HG03025 (cell line): ENCODE results near the gene MTMR3.

Experiments
- ATAC-seq: cut with Tn5 transposase; IDR thresholded peaks from one replicate; pipeline ENCODE4 v1.9.1; 2021; ENCODE audit warnings: mild to moderate bottlenecking, moderate library complexity; ENCODE audit not compliant: unreplicated experiment, low FRiP score

The MTMR3 gene

DNA sequence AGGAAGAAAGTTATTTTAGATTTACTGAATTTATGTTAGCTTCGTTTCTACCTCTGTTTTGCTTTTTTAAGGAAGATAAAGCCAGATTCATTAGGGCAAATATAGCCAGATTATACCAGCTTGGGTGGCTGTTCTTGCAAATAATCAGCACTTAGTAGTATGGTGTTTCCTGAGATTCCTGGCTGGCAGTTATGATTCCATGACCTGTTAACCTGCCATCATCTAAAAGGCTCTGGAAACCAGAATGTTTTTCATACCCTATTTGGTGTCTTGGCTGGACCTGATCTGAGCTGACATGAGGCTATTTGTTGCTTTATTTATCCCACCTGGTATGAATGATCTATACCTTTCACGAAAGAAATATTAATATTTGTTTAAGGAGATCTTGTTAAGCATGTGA is 114.5 kb downstream of the MTMR3 start:
- ATAC-seq, result no peak

DNA sequence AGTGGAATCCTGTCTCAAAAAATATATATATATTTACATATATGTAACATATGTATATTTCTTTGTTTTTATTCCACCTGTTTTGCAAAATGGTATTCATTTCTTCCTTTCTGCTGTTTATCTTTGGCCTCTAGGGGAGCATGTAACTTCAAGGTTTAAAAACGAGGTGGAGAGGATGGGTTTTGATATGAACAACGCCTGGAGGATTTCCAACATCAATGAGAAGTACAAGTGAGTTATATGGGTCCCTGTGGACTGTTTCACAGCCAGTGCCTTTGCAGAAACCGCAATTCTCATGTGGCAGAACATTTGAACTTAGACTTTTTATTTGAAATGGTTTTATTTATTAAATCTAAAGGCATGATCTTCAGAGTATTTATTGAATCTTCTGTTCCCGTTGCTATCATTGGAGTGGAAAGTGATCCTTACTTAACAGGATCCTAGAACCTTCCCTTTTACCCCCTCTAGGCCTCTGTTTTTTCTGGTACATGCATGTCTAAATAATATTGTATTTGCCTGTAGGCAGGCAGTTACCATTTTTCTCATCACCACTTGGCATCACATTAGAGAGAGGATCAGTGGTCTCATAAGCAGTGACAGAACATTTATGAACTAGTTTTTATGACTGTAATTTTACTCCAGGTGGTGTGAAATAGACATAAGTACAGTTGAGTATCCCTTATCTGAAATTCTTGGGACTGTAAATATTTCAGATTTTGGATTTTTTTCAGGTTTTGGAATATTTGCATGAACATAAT is 115.8 kb downstream of the MTMR3 start:
- no peak for ATAC-seq

DNA sequence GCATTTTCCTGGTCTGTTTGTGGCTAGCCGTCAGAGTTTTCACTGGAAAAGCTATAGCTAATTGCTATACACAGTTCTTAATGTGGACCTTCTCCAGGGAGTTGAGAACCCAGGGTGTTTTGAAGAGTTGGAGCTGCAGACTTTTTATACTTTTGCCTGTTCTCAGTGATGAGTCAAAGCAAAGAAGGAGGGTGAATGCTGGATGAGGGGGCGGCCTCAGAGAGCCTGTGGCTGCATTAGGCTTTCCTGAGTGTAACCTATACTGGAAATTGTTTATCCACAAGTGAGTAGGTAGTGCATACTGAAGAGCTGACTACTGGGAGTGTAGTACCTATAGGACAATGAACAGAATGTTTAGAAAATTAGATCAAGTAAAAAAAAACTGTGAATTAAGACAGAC is 117.6 kb downstream of the MTMR3 start:
- ATAC-seq, result no peak

DNA sequence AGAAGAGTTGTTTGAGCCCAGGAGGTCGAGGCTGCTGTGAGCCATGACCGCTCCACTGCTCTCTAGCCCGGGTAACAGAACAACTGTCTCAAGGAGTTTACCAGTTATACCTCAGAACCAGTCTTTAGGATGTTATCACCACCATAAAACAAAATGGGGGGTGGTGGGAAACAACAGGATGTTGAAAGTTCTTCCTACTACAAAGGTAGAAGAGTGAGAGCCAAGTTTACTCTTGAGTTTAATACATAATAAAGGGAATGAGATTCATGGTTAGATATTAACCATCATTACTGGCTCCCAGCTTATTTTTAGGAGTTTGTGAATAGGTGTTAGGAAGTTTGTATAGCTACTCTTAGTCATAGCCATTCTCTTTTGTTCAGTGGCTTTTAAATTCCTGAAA is 118.5 kb downstream of the MTMR3 start:
- no peak for ATAC-seq

DNA sequence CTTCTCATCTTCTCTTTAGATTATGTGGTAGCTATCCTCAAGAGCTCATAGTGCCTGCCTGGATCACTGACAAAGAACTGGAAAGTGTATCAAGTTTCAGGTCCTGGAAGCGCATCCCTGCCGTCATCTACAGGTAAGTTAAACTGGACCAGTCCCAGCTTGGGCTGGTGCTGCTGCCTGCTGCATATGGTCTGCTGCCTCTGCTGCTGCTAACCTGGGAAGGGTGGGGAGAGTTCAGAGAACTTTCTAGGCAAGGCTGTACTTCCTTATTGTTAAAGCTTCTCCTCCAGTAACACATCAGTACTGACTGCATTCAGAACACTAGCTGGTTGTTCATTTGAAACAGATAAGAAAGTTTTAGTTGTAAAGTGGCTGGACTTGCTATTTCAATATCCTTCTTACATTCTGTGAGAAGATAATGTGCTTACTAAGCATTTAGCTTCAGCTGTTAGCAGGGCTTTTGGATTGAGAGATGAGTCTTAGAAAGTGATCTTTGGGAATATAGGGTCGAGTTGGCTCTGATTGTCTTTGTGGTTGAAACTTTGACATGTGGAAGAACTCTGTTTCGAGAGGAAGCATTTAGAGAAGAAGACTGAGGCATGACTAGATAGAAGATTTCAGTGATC is 120.0 kb downstream of the MTMR3 start:
- ATAC-seq, result no peak

DNA sequence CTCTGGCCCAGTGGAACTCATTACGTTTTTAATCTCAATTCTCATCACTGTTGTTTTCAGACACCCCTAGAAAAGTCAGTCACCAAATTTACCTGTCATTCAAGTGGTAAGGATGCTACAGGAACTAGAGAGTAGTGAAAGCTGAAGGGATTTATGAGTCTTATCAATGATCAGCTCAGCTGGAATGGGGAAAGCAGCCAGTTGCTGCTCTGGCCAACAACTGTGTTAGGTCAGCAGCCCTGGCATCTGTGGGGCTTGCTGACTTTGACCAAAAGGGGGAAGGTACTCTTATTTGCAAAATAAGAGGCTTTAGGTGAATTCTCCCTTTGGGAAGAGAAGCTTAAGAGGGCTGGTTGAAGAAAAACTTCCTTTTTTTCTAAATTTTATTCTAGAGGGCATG is 121.1 kb downstream of the MTMR3 start:
- no peak for ATAC-seq

DNA sequence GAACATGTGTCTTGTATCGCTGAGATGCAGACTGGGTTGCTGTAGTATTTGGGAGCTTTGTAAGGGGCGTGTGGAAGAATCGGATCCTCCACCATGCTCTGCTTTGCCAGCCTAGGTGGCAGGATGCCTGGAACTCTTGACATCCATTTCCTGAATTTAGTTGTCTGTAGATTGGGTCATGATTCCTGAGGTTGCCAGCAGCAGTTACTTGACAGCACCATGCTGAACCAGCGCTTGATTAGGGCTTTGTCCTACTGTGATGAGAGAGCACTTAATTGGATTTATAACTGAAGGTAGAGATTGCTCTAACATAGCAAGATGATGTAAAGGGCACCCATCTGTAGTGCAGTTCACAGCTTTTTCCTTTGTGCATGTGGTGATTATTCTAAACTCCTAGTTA is 121.7 kb downstream of the MTMR3 start:
- no peak for ATAC-seq

DNA sequence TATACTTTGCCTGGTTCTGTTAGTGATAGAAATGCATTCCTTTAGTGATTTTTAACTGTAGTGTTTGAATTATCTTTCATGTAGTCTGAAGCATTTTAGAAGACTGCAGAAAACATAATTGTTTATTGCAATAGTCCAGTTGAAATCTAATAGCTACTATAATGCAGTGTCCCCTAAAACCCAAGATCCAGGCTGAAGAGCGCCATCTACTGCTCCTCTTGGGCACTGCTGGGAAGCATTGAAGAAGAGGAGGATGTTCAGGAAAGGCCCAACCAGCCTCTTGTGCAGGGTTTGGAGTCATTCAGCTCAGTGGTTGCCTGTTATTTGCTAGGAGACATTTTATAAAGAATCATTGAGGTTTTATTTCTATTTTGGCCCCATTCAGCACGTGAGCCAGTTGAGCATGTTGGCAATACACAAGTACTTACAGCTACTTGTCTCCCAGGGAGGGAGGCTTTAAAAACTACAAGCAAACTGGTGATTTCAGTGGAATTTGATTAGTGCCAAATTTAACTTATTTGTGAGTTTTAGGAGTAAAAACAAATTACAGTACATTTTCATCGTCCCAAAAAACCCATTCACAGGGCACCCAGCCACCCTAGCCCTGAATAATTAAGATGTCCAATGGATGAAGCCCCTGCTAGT is 122.4 kb downstream of the MTMR3 start:
- no peak for ATAC-seq

DNA sequence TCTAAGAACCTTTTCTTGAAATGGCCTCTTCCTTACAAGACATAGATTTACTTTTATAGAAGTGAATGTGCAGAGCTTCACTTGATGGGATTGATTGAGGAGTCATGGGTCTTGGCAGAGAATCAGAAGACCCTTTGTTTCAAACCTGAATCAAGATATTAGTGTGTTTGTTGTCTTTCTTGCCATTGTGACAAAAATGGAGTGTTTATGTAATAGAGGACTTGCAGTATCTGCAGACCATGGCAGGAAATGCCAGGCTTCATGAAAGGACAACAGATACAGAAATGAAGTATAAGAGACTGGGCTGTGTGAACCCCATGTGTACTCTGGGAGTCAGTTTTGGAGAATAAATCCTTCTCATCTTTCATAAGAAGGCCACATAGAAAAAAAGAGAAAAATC is 124.4 kb downstream of the MTMR3 start:
- ATAC-seq, result no peak

DNA sequence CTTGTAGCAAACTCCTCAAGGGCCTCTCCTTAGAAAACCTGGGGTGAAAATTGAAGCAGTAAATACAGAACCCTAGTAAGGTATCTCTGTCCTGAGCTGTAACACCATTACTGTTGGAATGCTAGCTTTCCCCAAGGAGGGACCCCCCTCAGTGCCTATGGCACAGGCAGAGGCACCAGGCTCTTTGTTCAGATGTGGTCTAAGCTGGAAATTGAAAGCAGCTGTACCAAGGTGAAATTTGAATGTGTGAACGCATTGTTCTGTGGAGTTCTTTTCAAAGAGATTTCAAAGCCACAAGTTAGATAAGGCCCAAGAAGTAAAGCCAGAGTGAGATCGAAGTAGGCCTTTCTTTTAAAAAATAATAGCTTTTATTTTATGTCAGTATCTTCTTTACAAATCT is 125.4 kb downstream of the MTMR3 start:
- ATAC-seq, result no peak

DNA sequence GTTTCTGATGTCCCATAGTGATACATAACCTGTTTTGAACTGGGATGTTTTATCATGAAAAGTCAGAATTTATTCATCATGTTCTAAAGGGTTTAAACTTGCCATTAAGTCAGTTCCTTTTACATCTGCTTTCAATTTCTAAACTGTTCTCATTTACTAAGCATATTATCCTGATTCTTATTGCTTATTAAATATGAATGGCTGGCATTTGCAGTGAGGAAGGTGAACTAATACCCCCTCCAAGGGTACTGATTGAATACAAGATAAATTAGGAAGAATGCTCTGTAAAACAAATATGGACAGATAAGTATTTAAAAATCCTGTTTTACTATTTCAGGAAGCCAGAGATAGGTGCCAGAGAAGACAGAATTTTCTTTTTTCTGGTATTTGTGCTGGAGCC is 126.5 kb downstream of the MTMR3 start:
- no peak for ATAC-seq

DNA sequence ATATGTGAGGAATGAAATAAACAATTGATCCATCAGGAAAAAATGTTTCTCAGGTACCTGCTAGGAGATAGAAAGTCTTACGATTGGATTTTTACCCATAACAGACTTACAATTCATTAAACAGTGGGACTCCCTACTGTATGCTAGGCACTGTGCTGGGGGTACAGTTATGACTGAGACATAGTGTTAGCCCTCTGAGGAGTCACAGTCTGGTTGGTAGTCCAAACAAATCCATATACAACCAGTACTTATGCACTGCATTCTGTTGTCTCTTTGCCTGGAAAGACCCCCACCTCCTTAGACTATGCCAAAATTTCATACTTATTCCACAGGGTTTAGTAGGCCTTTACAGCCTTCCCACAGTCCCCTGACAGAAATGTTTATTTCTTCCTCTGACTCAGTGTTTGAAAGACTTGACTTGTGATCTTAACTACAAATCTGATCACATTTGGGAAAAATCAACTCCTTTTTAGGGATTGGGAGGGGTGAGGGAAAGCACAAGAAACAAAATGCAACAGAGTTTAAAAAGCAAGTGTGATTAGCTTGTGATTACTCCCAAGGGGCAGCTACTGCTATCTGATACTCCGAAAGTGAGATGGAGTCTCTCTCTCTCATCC is 127.9 kb downstream of the MTMR3 start:
- no peak for ATAC-seq

DNA sequence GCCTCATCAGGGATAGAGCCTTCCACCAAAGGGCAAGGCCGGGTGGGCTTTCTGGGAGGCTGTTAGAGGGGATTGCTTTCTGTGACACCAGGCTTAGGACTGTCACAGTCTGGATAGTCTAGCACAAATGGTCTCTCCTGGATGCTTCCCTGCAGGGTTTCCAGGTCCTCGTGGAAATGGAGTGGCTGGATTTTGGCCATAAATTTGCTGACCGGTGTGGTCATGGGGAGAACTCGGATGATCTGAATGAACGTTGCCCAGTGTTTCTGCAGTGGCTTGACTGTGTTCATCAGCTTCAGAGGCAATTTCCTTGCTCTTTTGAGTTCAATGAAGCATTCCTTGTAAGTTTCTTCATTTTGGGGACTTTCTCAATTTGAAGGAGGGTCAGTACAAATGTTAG is 130.2 kb downstream of the MTMR3 start:
- no peak for ATAC-seq

DNA sequence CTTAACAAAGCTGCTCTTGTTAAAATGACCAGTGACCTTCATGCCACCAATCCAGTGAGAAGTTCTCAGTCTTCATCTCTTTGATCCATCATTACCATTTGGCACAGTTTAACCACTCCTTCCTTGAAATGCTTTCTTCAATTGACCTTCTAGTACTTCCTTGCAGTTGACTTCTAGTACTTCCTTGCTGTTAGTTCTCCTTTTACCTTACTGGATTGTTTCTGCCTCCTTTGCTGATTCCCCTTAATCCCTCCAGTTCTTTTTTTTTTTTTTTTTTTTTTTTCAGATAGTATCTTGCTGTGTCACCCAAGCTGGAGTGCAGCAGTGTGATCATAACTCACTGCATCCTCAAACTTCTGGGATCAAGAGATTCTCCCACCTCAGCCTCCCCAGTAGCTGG is 131.3 kb downstream of the MTMR3 start:
- no peak for ATAC-seq

DNA sequence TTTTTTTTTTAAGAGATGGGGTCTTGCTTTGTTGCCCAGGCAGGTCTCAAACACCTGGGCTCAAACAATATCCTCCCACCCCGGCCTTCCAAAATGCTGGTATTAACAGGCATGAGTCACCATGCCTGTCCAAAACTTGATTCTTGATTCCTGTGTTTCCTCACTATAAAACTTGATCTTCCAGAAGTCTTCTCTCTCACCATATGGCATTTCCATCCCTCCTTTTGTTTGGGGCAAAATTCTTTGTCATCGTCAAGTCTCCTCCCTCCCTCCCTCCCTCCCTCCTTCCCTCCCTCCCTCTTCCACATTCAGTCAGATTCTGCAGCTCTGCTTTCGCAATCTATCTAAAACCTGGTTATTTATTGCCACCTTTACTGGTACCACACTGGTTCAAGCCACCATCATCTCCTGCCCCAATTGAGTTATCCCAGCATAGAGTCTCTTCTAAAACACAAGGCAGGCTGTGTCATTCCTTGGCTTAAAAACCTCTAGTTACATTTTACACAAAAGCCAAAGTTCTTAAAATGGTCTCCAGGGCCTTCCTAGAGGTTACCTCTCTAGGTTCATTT is 132.3 kb downstream of the MTMR3 start:
- ATAC-seq, result no peak

DNA sequence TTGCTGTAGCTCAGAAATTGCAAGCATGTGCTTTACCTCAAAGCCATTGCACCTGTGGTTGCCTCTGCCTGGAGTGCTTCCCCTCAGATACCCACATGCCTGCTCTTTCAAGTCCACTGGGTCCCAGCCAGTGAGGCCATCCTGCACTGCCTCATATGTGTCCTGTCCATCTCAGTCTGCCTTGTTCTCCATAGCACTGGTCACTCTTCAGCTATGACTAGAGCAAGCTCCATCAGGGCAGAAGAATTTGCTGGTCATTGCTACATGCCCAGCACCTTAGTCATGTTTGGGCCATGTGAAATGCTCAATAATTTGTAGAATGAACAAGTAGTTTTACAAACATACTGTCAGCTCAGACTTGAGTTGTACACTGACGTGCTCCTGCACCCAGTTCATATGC is 132.9 kb downstream of the MTMR3 start:
- no peak for ATAC-seq

DNA sequence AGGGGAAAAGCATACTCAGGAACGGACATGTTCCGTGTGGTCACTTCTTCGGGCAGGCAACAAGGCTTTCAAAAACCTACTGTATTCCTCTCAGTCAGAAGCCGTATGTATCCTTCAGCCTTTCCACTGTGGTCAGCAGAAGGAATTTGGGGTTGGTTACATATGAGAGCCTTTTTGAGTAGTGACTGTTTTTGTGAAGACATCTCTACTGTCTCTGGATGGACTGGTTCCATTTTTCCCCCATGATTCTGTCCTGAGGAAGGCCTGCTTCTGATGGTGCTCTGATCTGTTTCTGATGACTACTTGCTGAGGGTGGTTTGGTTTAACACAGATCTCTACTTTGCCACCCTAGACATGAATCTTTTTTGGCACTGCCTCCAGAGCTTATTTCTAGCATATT is 133.6 kb downstream of the MTMR3 start:
- no peak for ATAC-seq

DNA sequence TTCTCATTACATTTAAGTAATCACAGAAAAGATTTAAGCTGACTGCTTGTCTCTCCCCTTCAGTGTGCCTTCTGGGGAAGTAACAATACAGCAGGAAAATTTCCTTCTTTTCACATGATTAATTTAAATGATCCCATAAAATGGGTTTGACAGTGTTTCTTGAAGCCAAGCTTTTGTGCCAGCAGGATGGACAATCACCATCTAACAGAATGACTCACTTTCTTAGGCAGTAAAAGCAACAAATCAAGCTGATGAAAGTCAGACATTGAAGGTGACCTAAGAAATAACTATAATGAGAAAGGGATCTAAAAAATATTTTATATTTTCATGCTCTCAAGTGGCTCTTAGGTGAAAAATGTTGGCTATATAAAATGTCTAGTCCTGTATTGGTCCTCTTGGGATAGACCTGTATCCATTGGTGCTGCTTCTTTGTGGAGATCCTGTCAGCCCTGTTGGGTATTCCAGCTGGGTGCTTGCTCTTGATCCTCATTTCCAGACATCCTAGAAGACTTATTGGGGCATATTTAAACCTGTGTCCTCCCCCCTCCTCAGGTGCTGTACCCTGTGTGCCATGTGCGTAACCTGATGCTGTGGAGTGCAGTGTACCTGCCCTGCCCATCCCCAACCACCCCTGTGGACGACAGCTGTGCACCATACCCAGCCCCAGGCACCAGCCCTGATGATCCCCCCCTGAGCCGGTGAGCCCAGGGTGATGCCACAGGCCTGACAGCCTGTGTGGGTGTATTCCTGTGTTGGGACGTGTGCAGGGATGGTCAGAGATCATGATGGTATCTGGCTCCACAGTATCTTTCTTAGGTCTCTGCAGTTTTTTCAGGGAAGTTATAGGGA is 134.6 kb downstream of the MTMR3 start:
- ATAC-seq, result no peak

DNA sequence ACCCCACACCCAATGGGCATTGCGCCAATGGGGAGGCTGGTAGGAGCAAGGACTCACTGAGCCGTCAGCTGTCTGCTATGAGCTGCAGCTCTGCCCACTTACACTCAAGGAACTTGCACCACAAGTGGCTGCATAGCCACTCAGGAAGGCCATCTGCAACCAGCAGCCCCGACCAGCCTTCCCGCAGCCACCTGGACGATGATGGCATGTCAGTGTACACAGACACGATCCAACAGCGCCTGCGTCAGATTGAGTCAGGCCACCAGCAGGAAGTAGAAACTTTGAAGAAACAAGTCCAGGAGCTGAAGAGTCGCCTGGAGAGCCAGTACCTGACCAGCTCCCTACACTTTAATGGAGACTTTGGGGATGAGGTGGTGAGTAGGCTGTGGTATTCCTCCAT is 137.5 kb downstream of the MTMR3 start:
- ATAC-seq, result no peak

DNA sequence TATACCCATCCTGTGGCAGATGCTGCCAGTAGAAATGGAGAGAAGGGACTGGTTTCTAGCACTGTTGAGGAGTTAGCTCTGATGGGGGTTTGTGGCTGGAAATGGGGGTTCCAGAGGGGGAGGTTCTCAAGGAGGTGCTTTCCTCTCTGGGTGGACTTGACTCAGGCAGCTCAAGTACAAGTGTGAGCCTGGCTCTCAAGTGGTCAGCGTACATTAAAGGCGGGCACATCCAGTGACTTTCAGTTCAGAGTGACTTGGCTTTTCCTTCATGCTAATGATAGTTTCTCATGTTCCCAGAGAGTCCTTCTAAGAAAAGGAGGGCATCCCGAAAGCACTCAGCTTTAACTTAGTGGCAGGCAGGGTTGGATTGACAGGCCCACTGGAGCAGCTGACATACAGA is 138.4 kb downstream of the MTMR3 start:
- no peak for ATAC-seq
